LNCAP (cell line): ENCODE measurements around the gene IRF9.
A peak's percentile ranks its signal among the peaks of the same experiment; 100 is the strongest.

Experiments used
- CTCF ChIP-seq: fragments of 450-650 bp; IDR thresholded peaks from 2 replicates; pipeline ENCODE4 v1.5.1; 2017; ENCODE audit warnings: mild to moderate bottlenecking

IRF9 gene

DNA sequence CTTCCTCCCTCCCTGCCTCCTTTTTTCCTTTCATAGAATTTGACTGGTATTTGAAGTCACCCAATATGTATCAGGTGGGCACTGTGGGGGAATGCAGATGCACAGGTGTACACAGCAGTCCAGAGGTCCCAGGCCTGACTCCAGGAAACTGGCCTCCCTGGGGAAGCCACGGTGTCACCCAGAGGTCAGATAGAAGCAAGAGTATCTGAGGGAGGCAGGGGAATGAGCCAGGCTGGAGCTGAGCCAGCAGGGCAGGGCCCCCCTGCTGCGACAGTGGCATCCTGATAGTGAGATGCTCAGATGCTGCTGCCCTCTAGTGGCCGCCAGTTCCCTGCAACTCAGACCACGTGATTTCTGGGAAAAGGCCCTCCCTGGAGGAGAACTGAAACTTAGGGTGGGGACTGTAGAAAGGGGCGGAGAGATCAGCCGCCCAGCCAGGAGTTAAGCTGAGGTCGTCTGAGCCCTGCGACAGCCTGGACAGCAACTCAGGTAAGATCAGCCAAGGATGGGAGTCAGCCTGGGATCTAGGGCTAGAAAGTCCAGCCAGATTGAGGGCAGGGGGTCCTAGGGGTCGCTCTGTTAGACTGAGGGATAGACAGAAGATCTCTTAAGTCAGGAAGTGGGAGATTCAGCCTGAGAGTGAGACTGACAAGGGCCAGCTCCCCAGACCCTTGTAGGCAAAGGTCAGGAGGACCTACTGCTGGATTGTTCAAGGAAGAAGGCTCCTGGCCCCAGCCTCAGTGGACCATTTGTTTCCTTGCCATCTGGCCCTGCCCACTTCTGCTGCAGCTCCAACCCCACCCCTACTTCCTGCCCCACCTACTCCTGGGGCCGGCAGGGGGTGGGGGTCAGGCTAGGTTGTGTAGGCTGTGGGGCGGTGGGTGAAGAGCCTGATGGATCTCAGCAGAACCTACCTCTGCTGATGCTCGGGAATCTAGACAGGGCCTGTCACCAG, at the start of gene IRF9:
IRF9 (plus strand) TSS at position 416 of the 955 bp plus-strand sequence. CDS start 880 bp downstream, outside the sequence.
- peak; percentile 97 for TF ChIP-seq CTCF

DNA sequence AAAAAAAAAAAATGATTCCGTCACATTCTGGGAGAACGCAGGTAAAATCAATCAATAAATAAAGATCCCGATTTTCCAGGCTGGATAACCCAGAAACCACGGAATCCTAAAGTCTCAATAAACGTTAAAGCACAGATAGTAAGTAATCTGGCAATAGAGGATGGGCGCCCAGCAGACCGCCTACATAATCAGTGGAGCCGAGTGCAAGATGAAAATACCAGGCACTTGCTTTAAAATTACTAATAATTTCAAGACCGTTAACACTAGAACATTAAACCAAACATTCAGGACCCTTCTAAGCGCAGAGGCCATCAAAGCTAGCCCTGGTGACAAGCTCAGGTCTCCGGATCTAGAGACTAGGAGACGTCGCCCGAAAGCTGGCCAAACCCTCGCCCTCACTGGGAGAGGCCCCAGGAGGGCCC, 47.7 kb upstream of the IRF9 start:
- TF ChIP-seq CTCF = no peak

GRCh38 chr14:24113801-24114531, 47.1 kb upstream of the IRF9 start:
- TF ChIP-seq CTCF = no peak

- no peak for TF ChIP-seq CTCF
These were observed 46.3 kb upstream of the IRF9 start, which contains the start of the genes DCAF11 and NRL for GRCh38 chr14:24114532-24115421. Gene DCAF11 (plus strand): TSS chr14:24114777. CDS start chr14:24115595, 818 bp downstream. Gene NRL (minus strand): TSS chr14:24114949. CDS start chr14:24082848, 32,101 bp downstream.

DNA sequence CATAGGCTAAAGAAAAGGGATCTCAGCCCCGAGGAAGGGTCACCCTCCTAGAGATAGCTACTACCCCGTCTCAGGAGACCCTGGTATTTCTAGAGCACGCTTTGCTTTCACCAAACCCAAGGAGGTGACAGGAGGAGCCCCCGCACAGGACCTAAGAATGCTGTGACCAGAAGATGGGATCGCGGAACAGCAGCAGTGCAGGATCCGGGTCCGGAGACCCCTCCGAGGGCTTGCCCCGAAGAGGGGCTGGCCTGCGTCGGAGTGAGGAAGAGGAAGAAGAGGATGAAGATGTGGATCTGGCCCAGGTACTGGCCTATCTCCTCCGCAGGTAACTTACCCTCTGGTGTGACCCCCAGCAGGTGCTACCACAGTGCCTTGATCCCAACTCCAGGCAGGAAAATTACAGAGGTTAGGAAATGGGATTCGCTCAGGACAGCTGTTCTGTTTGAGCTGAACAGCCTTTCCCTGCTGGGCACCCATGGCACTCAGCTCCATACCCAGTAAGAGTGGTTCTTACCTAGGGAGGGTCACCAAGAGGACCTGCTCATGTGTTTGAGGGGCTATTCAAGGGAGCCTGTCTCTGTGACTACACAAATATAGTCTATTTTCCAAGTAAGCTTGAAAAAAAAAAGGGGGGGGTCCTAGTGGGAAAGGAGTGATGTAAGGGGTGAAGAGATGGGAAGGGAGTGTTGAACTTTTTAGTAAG, 45.5 kb upstream of the IRF9 start:
- TF ChIP-seq CTCF = no peak

GRCh38 chr14:24116128-24116814, 44.8 kb upstream of the IRF9 start:
- TF ChIP-seq CTCF = no peak
